Adrenal gland (tissue), 5 donors: ENCODE measurements around the gene PYCR2.

Experiments
- POLR2A ChIP-seq, 2 donors: fragments of 450-650 bp; IDR thresholded peaks; one replicate each; pipeline ENCODE4 v1.6.1; 2017; ENCODE audit warnings: antibody characterized with exemption in 2 of 2, mild to moderate bottlenecking in 2 of 2, moderate library complexity in 1 of 2
- TF ChIP-seq, protein P1 (sequence below), 6 experiments: fragments of 450-650 bp in 4 of 6; fragments of 200-600 bp in 2 of 6; sonication (generic) in 1 of 6; IDR thresholded peaks; 1 replicate in 5 of 6; 2 replicates in 1 of 6; pipeline versions ENCODE4 v1.5.1 to v1.8.0; 2016 to 2021; ENCODE audit warnings: antibody characterized with exemption in 6 of 6, mild to moderate bottlenecking in 2 of 6, moderate library complexity in 1 of 6
- donor health status: DM: no; HTN: no; CAD: no.

DNA sequence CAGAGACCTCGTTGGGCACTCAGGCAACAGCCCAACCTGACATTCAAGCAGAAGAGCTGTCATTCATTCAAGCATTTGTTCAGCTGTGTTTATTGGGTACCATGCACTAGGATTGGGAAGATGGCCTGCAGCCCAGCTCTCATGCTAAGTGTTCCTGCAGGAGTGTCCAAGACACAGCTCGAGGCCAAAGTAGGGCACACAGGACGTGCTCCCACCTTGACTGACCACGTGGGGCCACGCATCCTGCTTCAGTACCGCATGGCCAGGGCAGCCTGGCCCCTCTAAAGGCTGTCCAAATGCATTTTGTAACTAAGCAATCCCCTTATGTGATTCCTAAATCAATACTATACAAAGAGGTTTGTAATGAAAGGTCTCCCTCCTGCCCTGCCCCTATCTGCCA is 9.7 kb downstream of the PYCR2 start:
- TF ChIP-seq, protein P1, sequence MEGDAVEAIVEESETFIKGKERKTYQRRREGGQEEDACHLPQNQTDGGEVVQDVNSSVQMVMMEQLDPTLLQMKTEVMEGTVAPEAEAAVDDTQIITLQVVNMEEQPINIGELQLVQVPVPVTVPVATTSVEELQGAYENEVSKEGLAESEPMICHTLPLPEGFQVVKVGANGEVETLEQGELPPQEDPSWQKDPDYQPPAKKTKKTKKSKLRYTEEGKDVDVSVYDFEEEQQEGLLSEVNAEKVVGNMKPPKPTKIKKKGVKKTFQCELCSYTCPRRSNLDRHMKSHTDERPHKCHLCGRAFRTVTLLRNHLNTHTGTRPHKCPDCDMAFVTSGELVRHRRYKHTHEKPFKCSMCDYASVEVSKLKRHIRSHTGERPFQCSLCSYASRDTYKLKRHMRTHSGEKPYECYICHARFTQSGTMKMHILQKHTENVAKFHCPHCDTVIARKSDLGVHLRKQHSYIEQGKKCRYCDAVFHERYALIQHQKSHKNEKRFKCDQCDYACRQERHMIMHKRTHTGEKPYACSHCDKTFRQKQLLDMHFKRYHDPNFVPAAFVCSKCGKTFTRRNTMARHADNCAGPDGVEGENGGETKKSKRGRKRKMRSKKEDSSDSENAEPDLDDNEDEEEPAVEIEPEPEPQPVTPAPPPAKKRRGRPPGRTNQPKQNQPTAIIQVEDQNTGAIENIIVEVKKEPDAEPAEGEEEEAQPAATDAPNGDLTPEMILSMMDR (IDR thresholded peaks at IDR 0.05), result no peak
- no peak for TF ChIP-seq POLR2A (IDR thresholded peaks at IDR 0.05)
